HG02938 (cell line): Measurements from ENCODE around the gene CLIP1.
"Not testable (repeated sequence)": the region's sequence is repeated elsewhere in the genome, so short reads cannot be mapped to it uniquely, and the experiment has no call there.

Experiments
- ATAC-seq: cut with Tn5 transposase; IDR thresholded peaks from one replicate; pipeline ENCODE4 v1.9.1; 2021; ENCODE audit warnings: mild to moderate bottlenecking, moderate library complexity; ENCODE audit not compliant: unreplicated experiment

Gene CLIP1

DNA sequence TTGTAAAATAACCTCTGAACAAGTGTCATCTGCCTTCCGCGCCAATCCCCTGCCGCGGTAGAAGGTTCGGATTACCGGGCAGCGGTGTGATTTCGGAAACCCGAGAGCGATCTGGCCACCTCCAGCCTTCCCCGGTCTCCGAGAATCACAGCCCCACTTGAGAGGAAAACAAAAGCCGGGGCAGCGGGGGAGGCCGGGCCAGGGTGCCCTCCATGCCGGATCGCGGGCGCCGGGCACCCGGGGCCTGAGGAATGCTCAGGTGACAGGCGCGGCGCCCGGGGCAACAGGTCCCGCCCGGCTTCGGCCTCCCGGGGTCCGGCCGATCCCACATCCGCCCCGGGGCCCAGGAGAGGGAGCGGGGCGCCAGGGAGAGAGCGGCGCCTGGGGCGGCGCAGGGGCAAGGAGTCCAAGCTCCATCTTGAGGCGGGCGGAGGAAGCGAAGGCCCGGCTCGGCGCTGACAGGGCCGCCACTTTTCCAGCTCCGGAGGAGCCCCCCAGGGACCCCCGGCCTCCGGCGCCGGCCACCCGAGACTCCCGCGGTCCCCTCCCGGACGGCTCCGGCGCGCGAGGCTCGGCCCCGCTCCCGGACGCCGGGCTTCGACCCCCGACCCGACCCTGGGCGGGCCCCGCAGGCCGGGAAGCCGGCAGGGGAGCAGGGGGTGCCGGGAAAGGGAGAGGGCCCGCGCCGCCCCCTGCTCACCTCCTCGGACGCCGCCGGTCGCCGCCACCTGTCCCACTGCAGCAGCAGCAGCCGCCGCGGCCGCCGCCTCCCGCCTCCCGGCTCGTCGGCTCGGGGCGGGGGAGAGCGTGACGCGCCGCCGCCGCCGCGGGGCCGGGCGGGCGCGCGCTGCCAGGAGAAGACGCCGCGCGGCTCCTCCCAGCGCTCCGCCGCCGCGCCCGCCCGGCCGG lies at the start of gene CLIP1:
TSS of gene CLIP1 (minus strand) at position 849 of the 909 bp plus-strand sequence. CDS start 42,217 bp downstream, outside the sequence.
- peak; percentile 36 for ATAC-seq

GRCh38 chr12:122471324-122472226 lies 49.1 kb upstream of the CLIP1 start:
- ATAC-seq = no peak

- ATAC-seq = not testable (repeated sequence)
Measured at GRCh38 chr12:122470576-122470975, 48.1 kb upstream of the CLIP1 start.

DNA sequence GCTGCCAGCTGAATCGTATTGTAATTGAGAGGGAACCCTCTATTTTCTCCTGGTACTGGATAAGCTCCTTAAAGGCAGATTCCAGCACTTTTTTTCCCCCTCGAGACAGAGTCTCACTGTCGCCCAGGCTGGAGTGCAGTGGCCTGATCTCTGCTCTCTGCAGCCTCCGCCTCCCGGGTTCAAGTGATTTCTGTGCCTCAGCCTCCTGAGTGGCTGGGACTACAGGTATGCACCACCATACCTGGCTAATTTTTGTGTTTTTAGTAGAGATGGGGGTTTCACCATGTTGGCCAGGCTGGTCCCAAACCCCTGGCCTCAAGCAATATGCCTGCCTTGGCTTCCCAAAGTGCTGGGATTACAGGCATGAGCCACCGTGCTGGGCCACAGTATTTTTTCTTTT lies 47.4 kb upstream of the CLIP1 start:
- not testable (repeated sequence) for ATAC-seq

DNA sequence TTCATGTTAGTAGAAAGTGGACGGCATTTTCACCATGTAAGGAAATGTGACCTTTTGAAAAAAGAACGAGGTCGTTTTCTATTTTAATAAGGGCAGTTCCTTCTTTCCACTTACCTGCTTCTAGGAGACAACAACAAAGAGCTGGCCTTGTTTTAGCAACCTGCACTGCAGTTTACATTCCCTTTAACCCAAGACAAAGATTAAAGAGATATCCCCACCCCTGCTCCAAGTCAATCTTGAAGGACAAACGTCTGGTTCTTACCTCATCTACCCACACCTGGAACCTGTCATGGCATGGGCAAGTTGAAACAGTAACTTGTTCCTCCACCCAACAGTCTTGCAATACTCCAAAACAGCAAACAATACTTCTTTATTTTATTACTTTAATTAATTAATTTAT lies 45.5 kb upstream of the CLIP1 start:
- no peak for ATAC-seq

- not testable (repeated sequence) for ATAC-seq
Measured at GRCh38 chr12:122464317-122465042, 42.0 kb upstream of the CLIP1 start.

DNA sequence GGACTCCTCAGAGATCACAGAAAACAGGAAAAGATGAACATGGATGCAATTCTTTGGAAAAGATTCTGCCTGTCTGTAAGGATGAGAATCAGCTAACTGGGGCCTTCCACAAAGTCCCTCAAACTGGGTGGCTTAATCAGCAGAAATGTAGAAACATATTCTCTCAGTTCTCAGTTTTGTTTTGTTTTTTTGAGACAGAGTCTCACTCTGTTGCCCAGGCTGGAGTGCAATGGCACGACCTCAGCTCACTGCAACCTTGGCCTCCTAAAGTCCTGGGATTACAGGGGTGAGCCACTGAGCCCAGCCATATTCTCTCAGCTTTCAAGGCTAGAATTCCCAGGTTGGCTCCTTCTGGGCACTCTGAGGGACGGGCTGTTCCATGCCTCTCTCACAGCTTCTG lies 38.2 kb upstream of the CLIP1 start:
- ATAC-seq = no peak

- ATAC-seq = no peak
Measured at GRCh38 chr12:122460061-122460460, 37.6 kb upstream of the CLIP1 start.

DNA sequence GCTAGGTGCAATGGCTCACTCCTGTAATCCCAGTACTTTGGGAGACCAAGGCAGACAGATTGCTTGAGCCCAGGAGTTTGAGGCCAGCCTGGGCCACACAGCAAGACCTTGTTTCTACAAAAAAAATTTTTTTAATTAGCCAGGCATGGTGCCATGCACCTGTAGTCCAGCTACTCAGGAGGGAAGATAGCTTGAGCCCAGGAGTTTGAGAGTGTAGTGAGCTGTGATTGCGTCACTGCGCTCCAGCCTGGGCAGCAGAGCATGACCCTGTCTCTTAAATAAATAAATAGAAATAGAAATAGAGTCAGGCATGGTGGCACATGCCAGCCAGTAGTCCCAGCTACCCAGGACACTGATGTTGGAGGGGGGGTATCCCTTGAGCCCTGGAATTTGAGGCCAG lies 36.7 kb upstream of the CLIP1 start:
- no peak for ATAC-seq

- ATAC-seq = no peak
Measured at GRCh38 chr12:122458105-122459035, 35.9 kb upstream of the CLIP1 start.

- no peak for ATAC-seq
Measured at GRCh38 chr12:122457627-122458026, 35.2 kb upstream of the CLIP1 start.

GRCh38 chr12:122454739-122455138 lies 32.3 kb upstream of the CLIP1 start:
- ATAC-seq = no peak

- no peak for ATAC-seq
Measured at GRCh38 chr12:122454250-122454721, 31.8 kb upstream of the CLIP1 start.

DNA sequence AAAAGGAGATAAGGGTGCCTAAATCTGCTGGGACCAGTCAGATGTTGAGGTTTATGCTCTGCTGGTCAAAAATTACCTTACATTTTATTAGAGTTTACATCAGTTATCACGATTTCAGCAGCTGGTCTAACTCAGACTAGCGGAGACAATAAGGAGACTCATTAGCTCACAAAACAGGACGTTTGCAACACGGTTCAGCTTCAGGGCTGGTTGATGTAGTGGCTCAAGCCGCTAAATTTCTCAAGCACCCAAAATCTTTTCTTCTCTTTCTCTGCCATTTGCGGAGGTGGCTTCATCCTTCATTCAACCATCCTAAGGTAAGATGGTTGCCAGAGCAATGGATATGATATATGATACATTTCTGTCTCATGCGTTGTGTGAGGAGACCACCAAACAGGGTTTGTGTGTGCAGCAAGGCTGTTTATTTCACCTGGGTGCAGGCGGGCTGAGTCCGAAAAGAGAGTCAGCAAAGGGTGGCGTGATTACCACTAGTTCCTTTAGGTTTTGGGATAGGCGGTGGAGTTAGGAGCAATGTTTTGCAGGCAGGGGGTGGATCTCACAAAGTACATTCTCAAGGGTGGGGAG lies 30.3 kb upstream of the CLIP1 start:
- ATAC-seq = no peak

DNA sequence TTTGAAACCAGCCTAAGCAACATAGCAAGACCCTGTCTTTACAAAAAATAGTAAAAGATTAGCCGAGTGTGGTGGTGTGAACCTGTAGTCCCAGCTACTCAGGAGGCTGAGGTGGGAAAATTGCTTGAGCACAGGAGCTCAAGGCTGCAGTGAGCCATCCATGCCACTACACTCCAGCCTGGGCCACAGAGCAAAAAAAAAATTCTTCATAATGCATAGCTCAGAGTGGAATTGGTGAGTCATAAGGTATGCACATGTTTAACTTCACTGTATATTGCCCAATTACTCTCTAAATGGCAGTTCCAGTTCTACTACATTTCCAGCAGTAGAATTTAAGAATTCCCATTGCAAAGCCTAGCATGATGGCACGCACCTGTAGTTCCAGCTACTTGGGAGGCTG lies 26.8 kb upstream of the CLIP1 start:
- no peak for ATAC-seq

- ATAC-seq = not testable (repeated sequence)
Measured at GRCh38 chr12:122447825-122448224, 25.4 kb upstream of the CLIP1 start.

DNA sequence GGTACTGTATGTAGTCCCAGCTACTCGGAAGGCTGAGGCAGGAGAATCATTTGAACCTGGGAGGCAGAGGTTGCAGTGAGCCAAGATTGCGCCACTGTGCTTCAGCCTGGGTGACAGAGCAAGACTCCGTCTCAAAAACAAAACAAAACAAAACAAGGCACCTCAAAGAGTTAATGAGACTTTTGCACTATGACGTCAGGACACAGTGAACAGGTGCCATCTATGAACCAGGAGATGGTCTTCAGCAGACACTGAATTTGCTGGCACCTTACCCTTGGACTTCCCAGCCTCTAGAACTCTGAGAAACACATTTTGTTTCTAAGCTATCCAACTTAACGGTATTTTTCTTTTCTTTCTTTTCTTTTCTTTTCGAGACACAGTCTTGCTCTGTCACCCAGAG lies 23.9 kb upstream of the CLIP1 start:
- not testable (repeated sequence) for ATAC-seq

DNA sequence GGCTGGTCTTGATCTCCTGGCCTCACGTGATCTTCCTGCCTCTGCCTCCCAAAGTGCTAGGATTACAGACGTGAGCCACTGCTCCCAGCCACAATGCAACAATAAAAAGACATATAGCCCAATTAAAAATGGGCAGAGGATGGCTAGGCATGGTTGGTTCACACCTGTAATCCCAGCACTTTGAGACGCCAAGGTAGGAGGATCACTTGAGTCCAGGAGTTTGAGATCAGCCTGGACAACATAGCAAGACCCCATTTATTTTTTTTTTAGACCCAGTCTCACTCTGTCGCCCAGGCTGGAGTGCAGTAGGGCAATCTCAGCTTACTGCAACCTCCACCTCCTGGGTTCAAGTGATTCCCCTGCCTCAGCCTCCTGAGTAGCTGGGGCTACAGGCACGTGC lies 21.6 kb upstream of the CLIP1 start:
- not testable (repeated sequence) for ATAC-seq

GRCh38 chr12:122438822-122439221 lies 16.4 kb upstream of the CLIP1 start:
- not testable (repeated sequence) for ATAC-seq
